Endodermal cell (in vitro differentiated cells): ENCODE results near the gene ABCA9. TPM values are rescaled to one million over a fixed set of nuclear protein-coding genes. Genes with fewer than 3 reads are reported as not detected.

ENCODE experiments used
- DNase-seq: peaks from one replicate; pipeline ENCODE4 v3.0.0-alpha.2; 2017
- H3K27ac ChIP-seq: 2 replicates; pipeline ENCODE4 v1.5.1; 2013; ENCODE audit warnings: mild to moderate bottlenecking, low read depth, low read length, moderate library complexity
- H3K27me3 ChIP-seq: 2 replicates; pipeline ENCODE4 v1.6.1; 2013; ENCODE audit warnings: mild to moderate bottlenecking, low read length, moderate library complexity; ENCODE audit not compliant: insufficient read depth, control insufficient read depth, poor library complexity, severe bottlenecking
- H3K36me3 ChIP-seq: 2 replicates; pipeline ENCODE4 v1.7.0; 2013; ENCODE audit warnings: mild to moderate bottlenecking, low read length, moderate library complexity; ENCODE audit not compliant: control insufficient read depth, insufficient read depth
- H3K4me1 ChIP-seq: one replicate; pipeline ENCODE4 v1.7.0; 2013; ENCODE audit warnings: low read length; ENCODE audit not compliant: control insufficient read depth, insufficient read depth
- H3K4me3 ChIP-seq: 2 replicates; pipeline ENCODE4 v1.5.1; 2013; ENCODE audit warnings: mild to moderate bottlenecking, low read length, moderate library complexity
- H3K9ac ChIP-seq: 2 replicates; pipeline ENCODE4 v1.6.1; 2013; ENCODE audit warnings: mild to moderate bottlenecking, low read length, moderate library complexity; ENCODE audit not compliant: poor library complexity, severe bottlenecking; ENCODE audit errors: extremely low read depth
- H3K9me3 ChIP-seq: 2 replicates; pipeline ENCODE4 v1.6.1; 2013; ENCODE audit warnings: mild to moderate bottlenecking, low read length, moderate library complexity; ENCODE audit not compliant: control insufficient read depth
- H3K27ac Mint-ChIP-seq: 2 replicates; pipeline ENCODE4 v1.8.0; 2020; ENCODE audit warnings: mixed read lengths
- H3K27me3 Mint-ChIP-seq: 2 replicates; pipeline ENCODE4 v1.8.0; 2021; ENCODE audit warnings: mild to moderate bottlenecking, mixed read lengths; ENCODE audit not compliant: insufficient read depth
- H3K36me3 Mint-ChIP-seq: 2 replicates; pipeline ENCODE4 v1.8.0; 2020; ENCODE audit warnings: low read depth, mixed read lengths
- H3K4me1 Mint-ChIP-seq: 2 replicates; pipeline ENCODE4 v1.8.0; 2020; ENCODE audit warnings: mixed read lengths
- H3K4me3 Mint-ChIP-seq: 2 replicates; pipeline ENCODE4 v1.8.0; 2020; ENCODE audit warnings: mild to moderate bottlenecking, moderate library complexity, mixed read lengths
- H3K9me3 Mint-ChIP-seq: 2 replicates; pipeline ENCODE4 v1.8.0; 2020; ENCODE audit warnings: mild to moderate bottlenecking, mixed read lengths
- CTCF ChIP-seq: fragments of 200-600 bp; sonication (generic); conservative IDR thresholded peaks from 2 replicates; pipeline ENCODE4 v1.5.0; 2021; ENCODE audit warnings: antibody characterized with exemption, mild to moderate bottlenecking
- WGBS, 2 experiments: methylation state at CpG; one replicate each; pipeline versions ENCODE4 v1.1.5 to v1.1.7; 2013; ENCODE audit warnings: missing lambda C conversion rate in 2 of 2, mixed read lengths in 1 of 2; ENCODE audit not compliant: insufficient coverage in 1 of 2, insufficient read length in 1 of 2; 5-methylcytosine and 5-hydroxymethylcytosine counted together
- total RNA-seq, 2 donors: library from RNA; stranded (reverse); fragmentation: NEBNext Ultra II Directional in 1 of 2; extraction: Animal tissue kit (Norgen Biotek cat#: 25700) in 1 of 2; gene quantifications; 2 replicates in 1 of 2; 3 replicates in 1 of 2; pipeline ENCODE4 v1.2.1, GENCODE V29; 2021

Gene ABCA9
- total RNA-seq, 2 donors from 2014 or later: not detected

GRCh38 chr17:69066482-69066881 is 5.8 kb upstream of the ABCA9 start:
- no peaks in the 10 kb centered on the region for H3K4me1 ChIP-seq
- no peak overlapping the region for H3K9ac ChIP-seq
- H3K4me3 ChIP-seq: no peak overlapping the region
- H3K4me3 Mint-ChIP-seq: no peak overlapping the region
- no peaks in the 10 kb centered on the region for H3K9me3 ChIP-seq
- H3K27me3 ChIP-seq: peaks cover 12% of the 10 kb centered on the region
- no peak overlapping the region for H3K27ac Mint-ChIP-seq
- H3K9me3 Mint-ChIP-seq: no peaks in the 10 kb centered on the region
- WGBS, 2 experiments: 95 to 96% methylated on average over 7 of the region's 7 CpGs
- H3K27ac ChIP-seq: no peak overlapping the region
- DNase-seq: no peak
- H3K27me3 Mint-ChIP-seq: peaks cover 6% of the 10 kb centered on the region
- TF ChIP-seq CTCF: no peak
- H3K4me1 Mint-ChIP-seq: peaks cover 12% of the 10 kb centered on the region
- no peaks in the 10 kb centered on the region for H3K36me3 ChIP-seq
- no peaks in the 10 kb centered on the region for H3K36me3 Mint-ChIP-seq

GRCh38 chr17:69065113-69065512 is 4.4 kb upstream of the ABCA9 start:
- Mint-ChIP-seq H3K4me1 (peaks cover 10% of the 10 kb centered on the region), H3K9me3 (no peaks in the 10 kb centered on the region), H3K36me3 (no peaks in the 10 kb centered on the region), H3K27me3 (peaks cover 13% of the 10 kb centered on the region), H3K27ac (no peak overlapping the region), H3K4me3 (no peak overlapping the region)
- no peak overlapping the region for H3K9ac ChIP-seq
- no peaks in the 10 kb centered on the region for H3K9me3 ChIP-seq
- H3K4me3 ChIP-seq: no peak overlapping the region
- H3K36me3 ChIP-seq: no peaks in the 10 kb centered on the region
- no peak for TF ChIP-seq CTCF
- H3K4me1 ChIP-seq: no peaks in the 10 kb centered on the region
- no peak for DNase-seq
- no peak overlapping the region for H3K27ac ChIP-seq
- H3K27me3 ChIP-seq: peaks cover 24% of the 10 kb centered on the region

- no peak for DNase-seq
- TF ChIP-seq CTCF: no peak
- Mint-ChIP-seq H3K27ac (no peak overlapping the region), H3K36me3 (no peaks in the 10 kb centered on the region), H3K4me1 (peaks cover 10% of the 10 kb centered on the region), H3K4me3 (no peak overlapping the region), H3K9me3 (no peaks in the 10 kb centered on the region), H3K27me3 (peaks cover 13% of the 10 kb centered on the region)
- H3K27me3 ChIP-seq: peaks cover 30% of the 10 kb centered on the region
- H3K27ac ChIP-seq: no peak overlapping the region
- H3K9me3 ChIP-seq: no peaks in the 10 kb centered on the region
- 80% methylated on average over 1 of the region's 1 CpG; no CpG with 5 or more reads in 1 of the 2 experiments for WGBS, 2 experiments
- no peak overlapping the region for H3K4me3 ChIP-seq
- H3K36me3 ChIP-seq: no peaks in the 10 kb centered on the region
- H3K4me1 ChIP-seq: no peaks in the 10 kb centered on the region
- H3K9ac ChIP-seq: no peak overlapping the region
These were observed 3.7 kb upstream of the ABCA9 start for GRCh38 chr17:69064476-69064875.
